Progenitor cell of endocrine pancreas (in vitro differentiated cells): Measurements from ENCODE around the gene CAD. TPM values are rescaled to one million over a fixed set of nuclear protein-coding genes. Genes with fewer than 3 reads are reported as not detected.
A peak's percentile ranks its signal among the peaks of the same experiment; 100 is the strongest.

Experiments
- DNase-seq: peaks from one replicate; pipeline ENCODE4 v3.0.0; 2021; ENCODE audit warnings: low spot score; ENCODE audit not compliant: unreplicated experiment
- H3K27ac Mint-ChIP-seq: 2 replicates; pipeline ENCODE4 v1.8.0; 2021; ENCODE audit warnings: mild to moderate bottlenecking, moderate library complexity, mixed read lengths
- H3K27me3 Mint-ChIP-seq: 2 replicates; pipeline ENCODE4 v1.8.0; 2021; ENCODE audit warnings: mixed read lengths
- H3K36me3 Mint-ChIP-seq: 2 replicates; pipeline ENCODE4 v1.8.0; 2022; ENCODE audit warnings: mixed read lengths; ENCODE audit not compliant: insufficient read depth
- H3K4me1 Mint-ChIP-seq: 2 replicates; pipeline ENCODE4 v1.8.0; 2021; ENCODE audit warnings: low read depth, mixed read lengths
- H3K4me3 Mint-ChIP-seq: 2 replicates; pipeline ENCODE4 v1.8.0; 2021; ENCODE audit warnings: low read depth, mild to moderate bottlenecking, moderate library complexity, mixed read lengths
- H3K9me3 Mint-ChIP-seq: 2 replicates; pipeline ENCODE4 v1.8.0; 2021; ENCODE audit warnings: low read depth, mixed read lengths
- total RNA-seq: library from RNA; stranded (reverse); gene quantifications from 2 replicates; pipeline ENCODE4 v1.2.1, GENCODE V29; 2021
- TF ChIP-seq, protein P1 (sequence below): fragments of 200-600 bp; sonication (generic); IDR thresholded peaks from one replicate; pipeline ENCODE4 v1.5.0; 2021; ENCODE audit warnings: antibody characterized with exemption, mild to moderate bottlenecking; ENCODE audit not compliant: unreplicated experiment

Gene CAD
- total RNA-seq, 1 donor from 2014 or later: 59.7 TPM

DNA sequence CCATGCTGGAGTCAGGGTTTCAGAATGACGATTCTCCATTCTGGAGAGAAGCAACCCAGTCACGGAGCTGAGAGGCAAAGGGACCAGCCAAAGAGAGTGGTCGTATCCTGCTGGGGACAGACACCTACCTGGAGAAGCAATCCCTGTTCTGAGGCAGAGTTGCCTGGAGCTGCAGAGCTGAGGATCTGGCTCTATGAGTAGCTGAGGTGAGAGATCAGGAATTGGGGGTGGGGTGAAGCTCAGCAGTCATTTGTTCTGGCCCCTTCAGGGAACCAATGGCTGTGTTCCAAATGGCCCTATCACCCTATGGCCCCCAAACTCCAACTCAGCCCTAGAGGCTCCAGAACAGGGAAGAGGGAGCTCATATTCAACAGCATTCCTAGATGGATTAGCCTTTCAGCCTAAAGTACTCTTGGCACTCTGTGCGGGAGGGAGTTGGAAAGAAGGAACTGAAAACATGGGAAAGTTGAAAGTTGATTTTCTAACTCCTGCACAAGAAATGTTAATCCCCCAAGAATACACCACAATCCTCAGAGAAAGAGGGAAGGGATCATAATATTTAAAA, 8.6 kb upstream of the CAD start:
- no peak for DNase-seq
- peaks cover 9% of the 10 kb centered on the region for H3K36me3 Mint-ChIP-seq
- no peak overlapping the region for H3K27ac Mint-ChIP-seq
- H3K4me3 Mint-ChIP-seq: no peak overlapping the region
- H3K27me3 Mint-ChIP-seq: no peaks in the 10 kb centered on the region
- H3K4me1 Mint-ChIP-seq: peaks cover 12% of the 10 kb centered on the region
- TF ChIP-seq, protein P1, sequence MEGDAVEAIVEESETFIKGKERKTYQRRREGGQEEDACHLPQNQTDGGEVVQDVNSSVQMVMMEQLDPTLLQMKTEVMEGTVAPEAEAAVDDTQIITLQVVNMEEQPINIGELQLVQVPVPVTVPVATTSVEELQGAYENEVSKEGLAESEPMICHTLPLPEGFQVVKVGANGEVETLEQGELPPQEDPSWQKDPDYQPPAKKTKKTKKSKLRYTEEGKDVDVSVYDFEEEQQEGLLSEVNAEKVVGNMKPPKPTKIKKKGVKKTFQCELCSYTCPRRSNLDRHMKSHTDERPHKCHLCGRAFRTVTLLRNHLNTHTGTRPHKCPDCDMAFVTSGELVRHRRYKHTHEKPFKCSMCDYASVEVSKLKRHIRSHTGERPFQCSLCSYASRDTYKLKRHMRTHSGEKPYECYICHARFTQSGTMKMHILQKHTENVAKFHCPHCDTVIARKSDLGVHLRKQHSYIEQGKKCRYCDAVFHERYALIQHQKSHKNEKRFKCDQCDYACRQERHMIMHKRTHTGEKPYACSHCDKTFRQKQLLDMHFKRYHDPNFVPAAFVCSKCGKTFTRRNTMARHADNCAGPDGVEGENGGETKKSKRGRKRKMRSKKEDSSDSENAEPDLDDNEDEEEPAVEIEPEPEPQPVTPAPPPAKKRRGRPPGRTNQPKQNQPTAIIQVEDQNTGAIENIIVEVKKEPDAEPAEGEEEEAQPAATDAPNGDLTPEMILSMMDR: no peak
- H3K9me3 Mint-ChIP-seq: no peaks in the 10 kb centered on the region

DNA sequence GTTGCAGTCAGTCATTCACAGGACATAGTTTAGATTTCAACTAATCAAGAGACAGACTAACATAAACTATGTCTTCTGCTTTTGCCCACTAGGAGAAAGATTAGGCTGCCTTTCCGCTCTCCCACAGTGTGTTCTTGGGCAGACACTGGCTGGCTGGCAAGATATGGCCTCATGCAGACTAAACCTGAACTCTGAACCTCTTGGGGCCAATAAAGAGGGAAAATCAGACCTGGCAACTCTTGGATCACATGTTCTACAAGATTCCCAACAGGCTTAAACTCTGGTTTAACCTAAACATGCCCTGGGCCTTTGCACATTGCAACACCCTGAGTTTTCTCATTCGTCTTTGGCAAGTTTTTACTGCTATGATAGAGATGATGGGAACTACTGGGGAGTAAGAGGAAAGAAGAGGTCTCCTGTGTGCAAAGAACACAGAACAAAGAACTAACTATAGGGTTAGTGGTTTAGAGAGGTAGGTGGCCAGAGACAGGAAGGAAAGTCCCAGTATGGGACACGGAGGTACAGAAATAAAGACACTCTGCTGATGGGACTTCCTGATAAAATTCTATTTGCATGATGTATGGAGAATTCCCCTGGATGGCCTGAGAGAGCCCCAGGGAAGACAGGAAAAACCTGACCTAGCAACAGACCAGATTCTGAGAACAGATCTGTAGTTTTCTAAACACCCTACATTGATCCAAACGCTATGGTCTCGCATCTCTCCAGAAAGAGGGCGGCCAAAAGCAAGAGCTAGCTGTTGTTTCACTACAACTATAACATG, 7.4 kb upstream of the CAD start:
- Mint-ChIP-seq H3K27me3 (no peaks in the 10 kb centered on the region), H3K27ac (peak overlapping the region; percentile 87), H3K9me3 (no peaks in the 10 kb centered on the region), H3K4me1 (peaks cover 13% of the 10 kb centered on the region), H3K4me3 (peak overlapping the region; percentile 17), H3K36me3 (peaks cover 8% of the 10 kb centered on the region)
- TF ChIP-seq, protein P1: no peak
- no peak for DNase-seq

DNA sequence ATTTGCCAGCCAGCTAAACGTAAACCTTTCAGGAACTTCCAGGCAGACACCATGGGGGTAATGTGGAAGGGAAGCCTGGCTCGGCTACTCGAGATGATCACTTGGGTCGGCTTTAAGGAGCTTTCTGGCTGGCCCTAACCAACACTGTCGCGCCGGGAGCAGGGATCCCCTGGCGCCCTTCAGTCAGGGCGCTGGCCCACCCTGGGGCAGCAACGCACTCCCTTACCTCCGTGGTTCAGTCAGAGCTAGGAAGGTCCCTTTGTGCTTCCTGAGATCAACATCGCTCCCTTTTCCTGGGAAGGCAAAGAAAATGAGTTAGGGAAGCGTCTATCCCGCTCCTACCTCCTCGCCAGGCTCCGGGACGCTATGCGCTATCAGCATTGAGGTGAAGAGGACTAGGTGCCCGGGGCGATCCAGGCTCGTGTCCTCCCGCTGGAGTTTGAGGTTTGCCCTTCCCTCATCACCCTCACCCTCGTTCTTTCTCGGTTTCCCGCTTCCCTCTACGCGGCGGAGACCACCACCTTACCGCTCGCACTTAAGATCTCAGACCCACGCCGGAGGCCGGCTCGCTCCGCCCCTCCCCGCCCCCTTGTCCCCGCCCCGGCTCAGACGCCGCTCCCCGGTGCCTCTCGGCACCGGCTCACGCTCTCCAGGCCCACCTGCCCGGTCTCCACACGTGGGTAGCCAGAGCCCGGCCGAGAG, 5.8 kb upstream of the CAD start:
- DNase-seq: no peak
- Mint-ChIP-seq H3K4me1 (peaks cover 14% of the 10 kb centered on the region), H3K4me3 (peak overlapping the region; percentile 88), H3K36me3 (peaks cover 2% of the 10 kb centered on the region), H3K9me3 (no peaks in the 10 kb centered on the region), H3K27me3 (no peaks in the 10 kb centered on the region), H3K27ac (peak overlapping the region; percentile 95)
- TF ChIP-seq, protein P1: no peak

DNA sequence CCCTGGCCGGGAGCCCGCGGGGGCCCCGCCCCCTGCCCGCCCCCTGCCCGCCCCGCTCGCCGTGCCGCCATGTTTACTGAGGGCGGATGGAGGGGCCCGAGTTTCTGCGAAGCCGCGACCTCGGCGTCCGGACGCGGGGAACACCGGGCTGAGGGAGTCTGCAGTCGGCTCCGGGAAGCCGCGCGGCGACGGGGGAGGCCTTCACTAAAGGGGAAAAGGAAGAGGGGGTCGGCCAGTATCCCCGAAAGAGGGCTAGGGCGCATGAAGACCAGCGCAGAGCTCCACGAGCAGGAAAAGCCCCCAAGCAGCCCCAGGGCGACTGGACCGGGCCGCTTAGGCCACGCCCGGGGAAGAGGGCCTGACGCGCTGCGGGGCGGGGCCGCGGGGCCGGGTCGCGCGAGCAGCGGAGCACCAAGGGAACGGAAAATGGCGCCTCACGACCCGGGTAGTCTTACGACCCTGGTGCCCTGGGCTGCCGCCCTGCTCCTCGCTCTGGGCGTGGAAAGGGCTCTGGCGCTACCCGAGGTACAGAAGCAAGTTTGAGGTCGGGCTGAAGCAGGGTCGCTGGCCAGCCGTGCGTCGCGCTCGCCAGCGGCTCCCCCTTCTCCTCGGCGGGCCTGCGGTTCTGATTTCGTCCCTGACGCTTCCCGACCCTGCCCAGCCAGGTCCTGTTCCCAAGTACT, 5.1 kb upstream of the CAD start, which contains the start of the genes ATRAID and SLC5A6:
TSS of gene ATRAID (plus strand) at position 99 of the 683 bp plus-strand sequence. CDS start at position 427, 328 bp downstream.
TSS of gene SLC5A6 (minus strand) at position 326 of the 683 bp plus-strand sequence. CDS start 4,618 bp downstream, outside the sequence.
- peaks cover 2% of the 10 kb centered on the region for H3K36me3 Mint-ChIP-seq
- H3K27me3 Mint-ChIP-seq: no peaks in the 10 kb centered on the region
- peak; percentile 76 for DNase-seq
- H3K4me1 Mint-ChIP-seq: peaks cover 18% of the 10 kb centered on the region
- H3K9me3 Mint-ChIP-seq: no peaks in the 10 kb centered on the region
- H3K27ac Mint-ChIP-seq: peak within 1 kb of the TSS; percentile 99
- TF ChIP-seq, protein P1: no peak
- peak within 1 kb of the TSS; percentile 88 for H3K4me3 Mint-ChIP-seq
